Thoracic aorta (tissue), 2 donors: ENCODE measurements around the gene NDUFB7. TPM values are rescaled to one million over a fixed set of nuclear protein-coding genes. Genes with fewer than 3 reads are reported as not detected.

Source experiments
- ATAC-seq: fragments of 150-250 bp; one replicate; pipeline ENCODE4 v1.8.0; 2017; ENCODE audit warnings: low read depth; ENCODE audit not compliant: insufficient number of reproducible peaks, low FRiP score
- DNase-seq: peaks from one replicate; pipeline ENCODE4 v3.0.0-alpha.2; 2020; ENCODE audit warnings: low spot score
- H3K27ac ChIP-seq, 2 donors: fragments of 200-600 bp; sonication (generic); 1 replicate in 1 of 2; 2 replicates in 1 of 2; pipeline ENCODE4 v1.5.1; 2016; ENCODE audit warnings: mild to moderate bottlenecking in 2 of 2, moderate library complexity in 2 of 2
- H3K27me3 ChIP-seq: fragments of 200-600 bp; sonication (generic); replicated peaks from 2 replicates; pipeline ENCODE4 v1.6.0; 2016; ENCODE audit warnings: mild to moderate bottlenecking; ENCODE audit not compliant: insufficient read depth
- H3K36me3 ChIP-seq: fragments of 200-600 bp; sonication (generic); one replicate; pipeline ENCODE4 v1.5.1; 2016
- H3K4me1 ChIP-seq, 2 donors: fragments of 200-600 bp; sonication (generic); 1 replicate in 1 of 2; 2 replicates in 1 of 2; pipeline versions ENCODE4 v1.5.1 to v1.6.0; 2016; ENCODE audit warnings: low read depth in 2 of 2, mild to moderate bottlenecking in 1 of 2; ENCODE audit not compliant: control insufficient read depth in 1 of 2
- H3K4me3 ChIP-seq: fragments of 200-600 bp; sonication (generic); 2 replicates; pipeline ENCODE4 v1.5.1; 2016; ENCODE audit warnings: mild to moderate bottlenecking
- H3K9me3 ChIP-seq: fragments of 200-600 bp; sonication (generic); 2 replicates; pipeline ENCODE4 v1.5.1; 2016
- total RNA-seq, 2 donors: library from RNA; depleted of rRNA; stranded (reverse); fragments of >200 nt; gene quantifications; one replicate each; pipeline versions ENCODE4 v1.1.0 to v1.2.3, GENCODE V29; 2016
- TF ChIP-seq, protein P1 (sequence below): fragments of 200-600 bp; sonication (generic); IDR thresholded peaks from one replicate; pipeline ENCODE4 v1.5.1; 2019; ENCODE audit warnings: antibody characterized with exemption

NDUFB7 gene
- total RNA-seq, 2 donors from 2014 or later: 179 to 251 TPM

DNA sequence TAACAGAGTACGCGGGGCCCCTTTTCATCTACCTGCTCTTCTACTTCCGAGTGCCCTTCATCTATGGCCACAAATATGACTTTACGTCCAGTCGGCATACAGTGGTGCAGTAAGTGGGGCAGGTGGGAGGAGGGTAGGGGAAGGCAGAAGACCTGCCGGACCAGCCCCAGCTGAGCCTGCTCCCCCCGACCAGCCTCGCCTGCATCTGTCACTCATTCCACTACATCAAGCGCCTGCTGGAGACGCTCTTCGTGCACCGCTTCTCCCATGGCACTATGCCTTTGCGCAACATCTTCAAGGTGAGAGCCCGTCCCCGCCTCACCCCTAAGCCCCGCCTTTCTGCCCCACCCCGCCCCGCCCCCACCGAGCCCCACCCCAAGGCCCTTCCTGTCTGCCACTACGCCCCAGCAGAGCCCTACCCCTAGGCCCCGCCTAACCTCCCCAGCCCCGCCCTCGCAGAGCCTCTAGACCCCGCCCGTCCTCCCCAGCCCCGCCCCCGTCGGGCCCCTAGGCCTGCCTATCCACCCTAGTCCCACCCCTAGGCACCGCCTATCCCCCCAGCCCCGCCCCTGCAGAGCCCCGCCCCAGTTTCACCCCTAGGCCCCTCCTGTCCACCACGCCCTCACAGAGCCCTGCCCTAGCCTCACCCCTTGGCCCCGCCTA is 7.7 kb downstream of the NDUFB7 start:
- TF ChIP-seq, protein P1, sequence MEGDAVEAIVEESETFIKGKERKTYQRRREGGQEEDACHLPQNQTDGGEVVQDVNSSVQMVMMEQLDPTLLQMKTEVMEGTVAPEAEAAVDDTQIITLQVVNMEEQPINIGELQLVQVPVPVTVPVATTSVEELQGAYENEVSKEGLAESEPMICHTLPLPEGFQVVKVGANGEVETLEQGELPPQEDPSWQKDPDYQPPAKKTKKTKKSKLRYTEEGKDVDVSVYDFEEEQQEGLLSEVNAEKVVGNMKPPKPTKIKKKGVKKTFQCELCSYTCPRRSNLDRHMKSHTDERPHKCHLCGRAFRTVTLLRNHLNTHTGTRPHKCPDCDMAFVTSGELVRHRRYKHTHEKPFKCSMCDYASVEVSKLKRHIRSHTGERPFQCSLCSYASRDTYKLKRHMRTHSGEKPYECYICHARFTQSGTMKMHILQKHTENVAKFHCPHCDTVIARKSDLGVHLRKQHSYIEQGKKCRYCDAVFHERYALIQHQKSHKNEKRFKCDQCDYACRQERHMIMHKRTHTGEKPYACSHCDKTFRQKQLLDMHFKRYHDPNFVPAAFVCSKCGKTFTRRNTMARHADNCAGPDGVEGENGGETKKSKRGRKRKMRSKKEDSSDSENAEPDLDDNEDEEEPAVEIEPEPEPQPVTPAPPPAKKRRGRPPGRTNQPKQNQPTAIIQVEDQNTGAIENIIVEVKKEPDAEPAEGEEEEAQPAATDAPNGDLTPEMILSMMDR: no peak
- H3K4me3 ChIP-seq: no peak overlapping the region
- no peak for DNase-seq
- H3K27ac ChIP-seq: no peak overlapping the region
- H3K9me3 ChIP-seq: no peaks in the 10 kb centered on the region
- peaks cover 14% of the 10 kb centered on the region for H3K36me3 ChIP-seq
- H3K27me3 ChIP-seq: no peaks in the 10 kb centered on the region
- ATAC-seq: no peak
- peaks cover 13 to 36% of the 10 kb centered on the region in 2 donors for H3K4me1 ChIP-seq

DNA sequence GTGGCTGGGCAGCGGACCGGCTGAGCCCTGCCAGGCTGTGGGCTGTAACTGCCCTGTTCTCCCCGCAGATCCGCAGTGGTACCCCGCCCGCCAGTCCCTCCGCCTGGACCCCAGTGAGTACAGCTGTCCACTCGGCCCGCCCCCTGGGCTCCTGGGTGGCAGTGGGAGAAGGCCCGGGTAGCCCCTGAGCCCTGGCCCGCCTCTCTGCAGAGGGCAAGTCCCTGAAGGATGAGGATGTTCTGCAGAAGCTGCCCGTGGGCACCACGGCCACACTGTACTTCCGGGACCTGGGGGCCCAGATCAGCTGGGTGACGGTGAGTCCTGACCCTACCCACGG is 8.3 kb downstream of the NDUFB7 start:
- Histone ChIP-seq H3K27me3 (no peaks in the 10 kb centered on the region), H3K36me3 (peaks cover 14% of the 10 kb centered on the region), H3K4me3 (no peak overlapping the region), H3K27ac (no peak overlapping the region), H3K9me3 (no peaks in the 10 kb centered on the region), H3K4me1 (peaks cover 13 to 36% of the 10 kb centered on the region in 2 donors)
- DNase-seq (no peak), ATAC-seq (no peak)
- TF ChIP-seq, protein P1: no peak

DNA sequence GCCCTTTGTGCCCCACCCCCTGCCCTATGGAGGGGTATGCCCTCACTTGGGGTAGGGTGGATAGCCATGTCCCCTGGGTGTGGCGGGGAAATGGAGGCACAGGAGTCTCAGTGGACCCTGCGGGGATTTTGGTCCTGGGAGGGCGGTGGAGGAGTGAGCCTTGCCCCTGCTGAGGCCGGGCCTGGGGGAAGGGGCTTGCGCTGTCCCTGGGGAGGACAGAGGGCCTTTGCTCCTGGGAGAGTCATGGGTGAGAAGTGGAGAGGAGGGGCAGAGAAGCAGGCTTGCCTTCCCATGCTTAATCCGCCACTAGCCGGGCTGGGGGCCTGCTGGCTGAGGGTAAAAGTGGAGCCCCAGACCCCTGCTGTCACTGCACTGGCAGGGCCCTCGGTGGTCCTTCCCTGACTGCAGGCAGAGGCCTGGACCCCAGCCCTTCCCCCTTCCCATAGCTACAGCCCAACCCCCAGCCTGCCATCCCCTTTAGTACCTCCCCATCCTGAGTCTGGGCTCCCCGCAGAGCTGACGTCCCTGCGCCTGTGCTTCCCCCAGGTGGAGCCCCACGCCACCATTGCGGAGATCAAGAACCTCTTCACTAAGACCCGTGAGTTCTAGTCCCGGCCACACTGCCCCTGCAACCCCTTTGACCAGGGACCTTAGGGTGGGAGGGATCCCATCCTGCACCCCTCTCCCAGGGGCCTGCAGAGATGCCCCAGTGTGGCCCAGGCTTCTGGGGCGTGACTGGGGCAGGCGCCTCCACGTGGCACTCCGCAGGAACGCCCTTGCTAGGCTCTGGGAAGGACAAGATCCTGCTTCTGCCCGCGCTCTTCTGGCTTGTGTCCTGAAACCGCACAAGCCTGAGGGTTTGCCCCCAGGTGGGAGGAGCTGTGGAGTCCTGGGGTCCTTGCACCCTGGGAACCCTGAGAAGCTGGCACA is 8.9 kb downstream of the NDUFB7 start:
- H3K27me3 ChIP-seq: no peaks in the 10 kb centered on the region
- ATAC-seq (no peak), DNase-seq (no peak)
- H3K27ac ChIP-seq: peak overlapping the region; percentile 76 to 90
- H3K4me3 ChIP-seq: peak overlapping the region; percentile 51
- H3K9me3 ChIP-seq: no peaks in the 10 kb centered on the region
- TF ChIP-seq, protein P1: no peak
- peaks cover 13 to 36% of the 10 kb centered on the region in 2 donors for H3K4me1 ChIP-seq
- H3K36me3 ChIP-seq: peaks cover 14% of the 10 kb centered on the region

DNA sequence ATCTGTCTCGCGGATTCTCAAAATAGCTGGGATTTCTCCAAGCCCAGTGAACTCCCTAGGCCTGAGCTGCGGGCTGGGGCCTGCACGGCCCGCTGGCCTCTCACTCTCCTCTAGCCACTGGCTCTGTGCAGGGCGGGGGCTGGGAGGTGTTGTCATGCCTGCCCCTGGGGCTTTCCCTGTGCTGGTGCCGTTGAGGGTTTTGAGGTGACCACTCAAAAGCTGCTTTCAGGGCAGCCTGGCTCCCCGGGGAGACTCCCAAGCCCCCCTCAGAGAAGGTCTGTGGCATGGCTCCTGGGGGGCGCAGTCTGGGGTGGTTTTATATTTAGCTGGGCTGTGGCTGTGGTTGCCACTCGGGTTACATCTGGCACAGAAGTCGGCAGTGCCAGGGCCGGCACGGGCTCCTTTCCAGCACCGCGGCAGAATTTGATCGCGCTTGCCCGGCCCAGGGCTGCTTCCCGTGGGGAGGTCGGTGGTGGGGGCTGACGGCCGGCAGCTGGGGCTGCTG is 10.0 kb downstream of the NDUFB7 start:
- Histone ChIP-seq H3K9me3 (no peaks in the 10 kb centered on the region), H3K36me3 (peaks cover 14% of the 10 kb centered on the region), H3K27me3 (no peaks in the 10 kb centered on the region), H3K4me1 (peaks cover 13 to 36% of the 10 kb centered on the region in 2 donors), H3K27ac (peak overlapping the region; percentile 76 to 90), H3K4me3 (peak overlapping the region; percentile 51)
- TF ChIP-seq, protein P1: no peak
- ATAC-seq (peak; percentile 44), DNase-seq (no peak)

DNA sequence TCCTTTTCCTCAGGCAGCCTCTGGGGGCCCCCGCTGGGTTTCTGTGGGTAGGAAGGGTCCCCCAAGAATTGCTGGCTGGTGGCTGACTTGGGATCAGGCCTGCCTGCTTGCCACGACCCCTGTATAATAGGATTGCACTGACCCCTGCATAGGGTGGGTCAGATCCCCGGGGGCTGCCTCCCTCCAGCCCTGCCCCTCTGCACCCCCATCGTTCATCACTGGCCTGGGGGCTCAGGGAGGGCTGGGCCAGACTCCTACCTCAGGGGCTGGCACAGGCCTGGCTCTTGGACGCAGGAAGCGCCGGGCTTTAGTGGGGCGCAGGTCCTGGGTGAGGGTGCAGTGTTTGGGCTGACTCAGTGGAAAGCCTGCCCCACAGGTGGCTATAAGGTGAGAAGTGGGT is 10.6 kb downstream of the NDUFB7 start:
- H3K4me3 ChIP-seq: no peak overlapping the region
- peaks cover 18 to 42% of the 10 kb centered on the region in 2 donors for H3K4me1 ChIP-seq
- TF ChIP-seq, protein P1: no peak
- H3K27me3 ChIP-seq: no peaks in the 10 kb centered on the region
- H3K36me3 ChIP-seq: peaks cover 14% of the 10 kb centered on the region
- ATAC-seq (no peak), DNase-seq (no peak)
- H3K9me3 ChIP-seq: no peaks in the 10 kb centered on the region
- peak overlapping the region; percentile 76 to 90 for H3K27ac ChIP-seq
